KMS-11 (cell line): ENCODE results near the gene CSPG5.

Experiments
- H2AFZ ChIP-seq: fragments of 200-600 bp; sonication (generic); 2 replicates; pipeline ENCODE4 v1.6.1; 2016; ENCODE audit warnings: antibody characterized with exemption, mixed run types, low read depth
- H3K27ac ChIP-seq: fragments of 200-600 bp; sonication (generic); 2 replicates; pipeline ENCODE4 v1.6.1; 2016; ENCODE audit warnings: mild to moderate bottlenecking, mixed run types
- H3K27me3 ChIP-seq: fragments of 200-600 bp; sonication (generic); 2 replicates; pipeline ENCODE4 v1.6.1; 2017; ENCODE audit warnings: mild to moderate bottlenecking, low read depth, mixed run types, moderate library complexity; ENCODE audit not compliant: insufficient read depth
- H3K36me3 ChIP-seq: fragments of 200-600 bp; sonication (generic); 2 replicates; pipeline ENCODE4 v1.6.1; 2017; ENCODE audit warnings: mild to moderate bottlenecking, mixed run types; ENCODE audit not compliant: insufficient read depth
- H3K4me1 ChIP-seq: fragments of 200-600 bp; sonication (generic); 2 replicates; pipeline ENCODE4 v1.6.1; 2016; ENCODE audit warnings: mild to moderate bottlenecking, low read depth, mixed run types; ENCODE audit not compliant: poor library complexity, severe bottlenecking
- H3K4me2 ChIP-seq: fragments of 200-600 bp; sonication (generic); 2 replicates; pipeline ENCODE4 v1.7.0; 2016; ENCODE audit warnings: mild to moderate bottlenecking, mixed run types
- H3K4me3 ChIP-seq: fragments of 200-600 bp; sonication (generic); IDR thresholded peaks from 2 replicates; pipeline ENCODE4 v1.6.1; 2017; ENCODE audit warnings: low read depth, low read length, mixed read lengths; ENCODE audit not compliant: insufficient read depth
- H3K79me2 ChIP-seq: fragments of 200-600 bp; sonication (generic); 2 replicates; pipeline ENCODE4 v1.6.1; 2016; ENCODE audit warnings: low read depth, mixed run types; ENCODE audit not compliant: insufficient read depth
- H3K9ac ChIP-seq: fragments of 200-600 bp; sonication (generic); 2 replicates; pipeline ENCODE4 v1.6.1; 2016; ENCODE audit warnings: mild to moderate bottlenecking, mixed run types
- H4K20me1 ChIP-seq: fragments of 200-600 bp; sonication (generic); 2 replicates; pipeline ENCODE4 v1.6.1; 2016; ENCODE audit warnings: mild to moderate bottlenecking, mixed run types; ENCODE audit not compliant: insufficient read depth
- TF ChIP-seq, protein P1 (sequence below): fragments of 200-600 bp; sonication (generic); conservative IDR thresholded peaks from 2 replicates; pipeline ENCODE4 v1.6.1; 2017; ENCODE audit warnings: low read depth, mild to moderate bottlenecking, antibody characterized with exemption, low read length, moderate library complexity, mixed read lengths

The CSPG5 gene

DNA sequence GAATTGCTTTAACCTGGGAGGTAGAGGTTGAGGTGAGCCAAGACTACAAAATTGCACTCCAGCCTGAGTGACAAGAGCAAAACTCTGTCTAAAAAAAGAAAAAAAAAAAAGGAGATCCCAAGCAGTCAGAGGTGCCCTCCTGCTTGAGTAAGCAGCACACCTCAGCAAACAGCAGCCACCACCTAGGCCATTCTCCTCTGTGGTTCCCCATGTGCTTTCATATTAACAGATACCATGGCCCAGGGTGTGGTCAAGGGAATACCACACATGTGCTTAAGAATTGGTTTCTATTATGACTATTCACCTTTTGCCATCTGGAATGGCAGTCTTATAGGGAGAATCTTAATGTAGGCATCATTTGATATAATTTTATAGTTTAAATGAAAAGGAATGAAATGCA lies 24.7 kb upstream of the CSPG5 start:
- Histone ChIP-seq H3K9ac (no peak overlapping the region), H3K4me3 (no peak overlapping the region), H2AFZ (no peak overlapping the region), H3K4me1 (peaks cover 22% of the 10 kb centered on the region), H4K20me1 (no peaks in the 10 kb centered on the region), H3K36me3 (no peaks in the 10 kb centered on the region), H3K79me2 (no peaks in the 10 kb centered on the region), H3K27ac (peak overlapping the region; percentile 39; the same call in 1 of the 2 replicates), H3K27me3 (no peaks in the 10 kb centered on the region), H3K4me2 (peak overlapping the region; percentile 60)
- TF ChIP-seq, protein P1, sequence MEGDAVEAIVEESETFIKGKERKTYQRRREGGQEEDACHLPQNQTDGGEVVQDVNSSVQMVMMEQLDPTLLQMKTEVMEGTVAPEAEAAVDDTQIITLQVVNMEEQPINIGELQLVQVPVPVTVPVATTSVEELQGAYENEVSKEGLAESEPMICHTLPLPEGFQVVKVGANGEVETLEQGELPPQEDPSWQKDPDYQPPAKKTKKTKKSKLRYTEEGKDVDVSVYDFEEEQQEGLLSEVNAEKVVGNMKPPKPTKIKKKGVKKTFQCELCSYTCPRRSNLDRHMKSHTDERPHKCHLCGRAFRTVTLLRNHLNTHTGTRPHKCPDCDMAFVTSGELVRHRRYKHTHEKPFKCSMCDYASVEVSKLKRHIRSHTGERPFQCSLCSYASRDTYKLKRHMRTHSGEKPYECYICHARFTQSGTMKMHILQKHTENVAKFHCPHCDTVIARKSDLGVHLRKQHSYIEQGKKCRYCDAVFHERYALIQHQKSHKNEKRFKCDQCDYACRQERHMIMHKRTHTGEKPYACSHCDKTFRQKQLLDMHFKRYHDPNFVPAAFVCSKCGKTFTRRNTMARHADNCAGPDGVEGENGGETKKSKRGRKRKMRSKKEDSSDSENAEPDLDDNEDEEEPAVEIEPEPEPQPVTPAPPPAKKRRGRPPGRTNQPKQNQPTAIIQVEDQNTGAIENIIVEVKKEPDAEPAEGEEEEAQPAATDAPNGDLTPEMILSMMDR: no peak

- no peak overlapping the region for H3K9ac ChIP-seq
- no peak overlapping the region for H3K4me3 ChIP-seq
- H3K36me3 ChIP-seq: no peaks in the 10 kb centered on the region
- TF ChIP-seq, protein P1: no peak
- no peaks in the 10 kb centered on the region for H3K79me2 ChIP-seq
- no peaks in the 10 kb centered on the region for H3K27me3 ChIP-seq
- peaks cover 22% of the 10 kb centered on the region for H3K4me1 ChIP-seq
- H3K4me2 ChIP-seq: no peak overlapping the region
- H2AFZ ChIP-seq: no peak overlapping the region
- H3K27ac ChIP-seq: no peak overlapping the region
- no peaks in the 10 kb centered on the region for H4K20me1 ChIP-seq
These were observed 22.6 kb upstream of the CSPG5 start for GRCh38 chr3:47601281-47601680.

DNA sequence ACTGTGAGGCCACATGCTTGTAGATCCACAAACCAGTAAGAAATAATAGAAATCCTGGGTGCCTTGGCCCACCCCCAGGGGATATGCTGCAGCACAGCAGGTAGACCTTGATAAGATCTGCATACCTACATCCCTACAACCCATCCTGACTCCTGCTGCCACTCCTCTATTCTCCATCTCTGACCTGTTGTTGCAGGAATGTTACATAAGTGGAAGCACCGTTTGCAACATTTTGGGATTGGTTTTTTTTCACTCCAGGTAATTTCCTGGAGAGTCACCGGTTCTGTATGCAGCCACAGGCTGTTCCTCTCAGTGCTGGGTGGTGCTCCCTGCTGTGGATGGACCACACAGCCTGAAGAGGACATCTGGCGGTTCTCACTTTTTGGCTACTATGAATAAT lies 16.1 kb upstream of the CSPG5 start:
- TF ChIP-seq, protein P1: no peak
- no peak overlapping the region for H3K9ac ChIP-seq
- H4K20me1 ChIP-seq: no peaks in the 10 kb centered on the region
- H2AFZ ChIP-seq: no peak overlapping the region
- no peaks in the 10 kb centered on the region for H3K79me2 ChIP-seq
- H3K36me3 ChIP-seq: no peaks in the 10 kb centered on the region
- no peak overlapping the region for H3K4me2 ChIP-seq
- H3K27ac ChIP-seq: no peak overlapping the region
- H3K27me3 ChIP-seq: no peaks in the 10 kb centered on the region
- H3K4me3 ChIP-seq: no peak overlapping the region
- peaks cover 8% of the 10 kb centered on the region for H3K4me1 ChIP-seq

DNA sequence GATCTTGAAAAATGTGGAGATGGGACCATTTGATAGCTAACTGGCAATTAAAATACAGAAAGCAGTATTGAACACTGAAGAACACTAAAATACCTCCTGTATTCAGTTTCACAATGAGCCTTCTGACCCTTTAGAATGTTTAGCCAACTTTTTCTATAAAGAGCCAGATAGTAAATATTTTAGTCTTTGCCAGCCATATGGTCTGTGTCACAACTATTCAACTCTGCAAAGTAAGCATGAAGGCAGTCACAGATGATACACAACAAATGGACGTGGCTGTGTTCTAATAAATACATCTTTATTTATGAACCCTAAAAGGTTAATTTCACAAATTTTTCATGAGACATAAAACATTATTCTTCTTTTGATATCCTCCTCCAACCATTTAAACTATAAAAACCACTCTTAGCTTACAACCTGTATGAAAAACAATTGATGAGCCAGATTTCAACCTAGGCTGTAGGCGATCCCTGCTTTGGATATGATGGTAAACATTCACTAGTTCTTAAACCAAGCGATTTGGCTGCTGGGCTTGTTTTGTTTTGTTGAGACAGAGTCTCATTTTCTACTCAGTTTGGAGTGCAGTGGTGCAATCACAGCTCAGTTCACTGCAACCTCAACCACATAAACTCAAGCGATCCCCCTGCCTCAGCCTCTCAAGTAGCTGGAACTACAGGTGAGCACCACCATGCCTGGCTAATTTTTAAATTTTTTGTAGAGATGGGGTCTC lies 13.6 kb upstream of the CSPG5 start:
- no peak overlapping the region for H3K4me2 ChIP-seq
- no peaks in the 10 kb centered on the region for H3K79me2 ChIP-seq
- H4K20me1 ChIP-seq: no peaks in the 10 kb centered on the region
- TF ChIP-seq, protein P1: no peak
- peaks cover 8% of the 10 kb centered on the region for H3K4me1 ChIP-seq
- H3K4me3 ChIP-seq: no peak overlapping the region
- H3K36me3 ChIP-seq: no peaks in the 10 kb centered on the region
- no peak overlapping the region for H2AFZ ChIP-seq
- H3K27ac ChIP-seq: no peak overlapping the region
- H3K27me3 ChIP-seq: no peaks in the 10 kb centered on the region
- H3K9ac ChIP-seq: no peak overlapping the region
